Esophagus muscularis mucosa (tissue), 4 donors: ENCODE results near the gene PAM.

ENCODE experiments used
- EP300 ChIP-seq: sonication (generic); formaldehyde crosslinking; IDR thresholded peaks from one replicate; pipeline ENCODE4 v1.6.1; 2017; ENCODE audit warnings: antibody characterized with exemption
- POLR2A ChIP-seq: fragments of 450-650 bp; IDR thresholded peaks from one replicate; pipeline ENCODE4 v1.6.1; 2017; ENCODE audit warnings: antibody characterized with exemption, moderate library complexity, mild to moderate bottlenecking, low read depth
- TF ChIP-seq, protein P1 (sequence below), 3 experiments: fragments of 200-600 bp in 2 of 3; fragments of 450-650 bp in 1 of 3; sonication (generic) in 2 of 3; IDR thresholded peaks; one replicate each; pipeline ENCODE4 v1.5.1; 2017 to 2019; ENCODE audit warnings: antibody characterized with exemption in 3 of 3, mild to moderate bottlenecking in 2 of 3, moderate library complexity in 1 of 3

DNA sequence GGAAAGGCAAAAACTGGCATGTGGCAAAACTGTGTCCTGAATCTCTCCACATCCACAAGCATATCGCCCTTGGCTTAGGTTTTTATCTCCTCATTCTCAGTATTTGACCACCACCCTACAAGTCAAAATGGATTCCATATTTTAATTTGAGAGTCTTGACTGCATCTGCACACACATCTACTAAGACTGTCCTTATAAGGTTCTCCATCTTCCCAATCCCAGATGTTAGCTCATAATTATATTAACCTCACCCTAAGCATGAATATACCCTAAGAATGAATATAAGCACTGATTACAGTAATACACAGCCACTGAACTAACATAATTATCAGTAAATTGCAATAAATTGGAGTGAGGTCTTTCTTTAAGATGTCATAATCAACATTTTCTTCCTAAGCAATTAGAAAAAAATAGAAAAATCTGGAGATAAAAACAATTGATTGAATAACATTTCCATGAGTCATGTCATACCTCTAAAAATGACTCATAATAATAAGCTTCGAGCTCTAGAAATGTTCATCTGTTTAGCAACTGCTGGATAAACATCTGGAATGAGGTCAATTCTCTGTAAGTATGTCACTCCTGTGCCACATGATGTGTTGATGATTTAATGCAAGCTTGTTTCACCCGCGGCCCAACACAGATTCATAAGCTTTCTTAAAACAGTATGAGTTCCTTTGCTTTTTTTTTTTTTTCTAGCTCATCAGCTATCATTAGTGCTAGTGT, 39.9 kb upstream of the PAM start:
- TF ChIP-seq, protein P1, sequence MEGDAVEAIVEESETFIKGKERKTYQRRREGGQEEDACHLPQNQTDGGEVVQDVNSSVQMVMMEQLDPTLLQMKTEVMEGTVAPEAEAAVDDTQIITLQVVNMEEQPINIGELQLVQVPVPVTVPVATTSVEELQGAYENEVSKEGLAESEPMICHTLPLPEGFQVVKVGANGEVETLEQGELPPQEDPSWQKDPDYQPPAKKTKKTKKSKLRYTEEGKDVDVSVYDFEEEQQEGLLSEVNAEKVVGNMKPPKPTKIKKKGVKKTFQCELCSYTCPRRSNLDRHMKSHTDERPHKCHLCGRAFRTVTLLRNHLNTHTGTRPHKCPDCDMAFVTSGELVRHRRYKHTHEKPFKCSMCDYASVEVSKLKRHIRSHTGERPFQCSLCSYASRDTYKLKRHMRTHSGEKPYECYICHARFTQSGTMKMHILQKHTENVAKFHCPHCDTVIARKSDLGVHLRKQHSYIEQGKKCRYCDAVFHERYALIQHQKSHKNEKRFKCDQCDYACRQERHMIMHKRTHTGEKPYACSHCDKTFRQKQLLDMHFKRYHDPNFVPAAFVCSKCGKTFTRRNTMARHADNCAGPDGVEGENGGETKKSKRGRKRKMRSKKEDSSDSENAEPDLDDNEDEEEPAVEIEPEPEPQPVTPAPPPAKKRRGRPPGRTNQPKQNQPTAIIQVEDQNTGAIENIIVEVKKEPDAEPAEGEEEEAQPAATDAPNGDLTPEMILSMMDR (IDR thresholded peaks at IDR 0.05) = no peak
- TF ChIP-seq POLR2A = no peak
- TF ChIP-seq EP300 = no peak
